Activated B cell treated with CpG ODN at 0.5 μM for 24 hours (primary cell): ENCODE measurements around the gene ATL1. TPM values are rescaled to one million over a fixed set of nuclear protein-coding genes. Genes with fewer than 3 reads are reported as not detected.
"Not testable (repeated sequence)": the region's sequence is repeated elsewhere in the genome, so short reads cannot be mapped to it uniquely, and the experiment has no call there.

Source experiments
- ATAC-seq: fragments of 200-7000 bp; cut with Tn5 transposase; one replicate; pipeline ENCODE4 v1.10.0; 2021; ENCODE audit warnings: low read depth, mild to moderate bottlenecking, moderate library complexity
- CTCF ChIA-PET: fragments of 350-600 bp; sonication (Branson Sonifier 250); formaldehyde crosslinking; loops from one replicate; lab custom pipeline; 2021; ENCODE audit warnings: antibody characterized with exemption; lab: Charles Lee
- POLR2A ChIA-PET: fragments of 350-600 bp; sonication (Branson Sonifier 250); formaldehyde crosslinking; loops from one replicate; lab custom pipeline; 2021; ENCODE audit warnings: antibody characterized with exemption; lab: Charles Lee
- DNase-seq: peaks from one replicate; pipeline ENCODE4 v3.0.0; 2022
- H3K27ac Mint-ChIP-seq: one replicate; pipeline ENCODE4 v1.8.0; 2020; ENCODE audit warnings: mixed read lengths
- H3K27me3 Mint-ChIP-seq: one replicate; pipeline ENCODE4 v1.8.0; 2021; ENCODE audit warnings: mixed read lengths
- H3K36me3 Mint-ChIP-seq: one replicate; pipeline ENCODE4 v1.8.0; 2021; ENCODE audit warnings: low read depth, mixed read lengths
- H3K4me1 Mint-ChIP-seq: one replicate; pipeline ENCODE4 v1.8.0; 2021; ENCODE audit warnings: mixed read lengths
- H3K4me3 Mint-ChIP-seq: one replicate; pipeline ENCODE4 v1.8.0; 2020; ENCODE audit warnings: mild to moderate bottlenecking, mixed read lengths
- H3K9me3 Mint-ChIP-seq: one replicate; pipeline ENCODE4 v1.8.0; 2020; ENCODE audit warnings: mixed read lengths
- intact Hi-C: fragments of 100-400 bp; cut with micrococcal nuclease; formaldehyde crosslinking; loops from one replicate; pipeline ENCODE4 v1.15.1; 2024
- total RNA-seq: library from RNA; stranded (reverse); gene quantifications from 2 replicates; pipeline ENCODE4 v1.2.3, GENCODE V29; 2022
- TF ChIP-seq, protein P1 (sequence below): fragments of 200-600 bp; IDR thresholded peaks from one replicate; pipeline ENCODE4 v1.8.0; 2022; ENCODE audit warnings: antibody characterized with exemption, mild to moderate bottlenecking

The ATL1 gene
- total RNA-seq, 1 donor from 2014 or later: 0.49 TPM

DNA sequence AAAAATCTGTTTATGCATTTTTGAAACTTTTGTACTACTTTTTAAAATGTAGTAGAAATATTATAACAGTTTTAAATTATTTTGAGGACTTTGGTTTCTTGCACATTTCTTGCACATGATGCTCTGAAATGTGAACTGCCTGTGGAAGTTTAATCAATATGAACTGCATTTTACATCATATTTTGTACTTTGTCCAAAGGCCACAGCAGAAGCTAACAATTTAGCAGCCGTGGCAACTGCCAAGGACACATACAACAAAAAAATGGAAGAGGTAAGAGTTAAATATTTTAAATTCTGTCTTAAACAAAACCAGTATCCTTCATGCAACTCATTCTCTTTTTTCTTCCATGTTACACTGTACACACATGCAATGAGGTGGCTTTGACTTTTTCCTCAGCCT, 63.0 kb downstream of the ATL1 start:
- intact Hi-C loops: no loop called here

DNA sequence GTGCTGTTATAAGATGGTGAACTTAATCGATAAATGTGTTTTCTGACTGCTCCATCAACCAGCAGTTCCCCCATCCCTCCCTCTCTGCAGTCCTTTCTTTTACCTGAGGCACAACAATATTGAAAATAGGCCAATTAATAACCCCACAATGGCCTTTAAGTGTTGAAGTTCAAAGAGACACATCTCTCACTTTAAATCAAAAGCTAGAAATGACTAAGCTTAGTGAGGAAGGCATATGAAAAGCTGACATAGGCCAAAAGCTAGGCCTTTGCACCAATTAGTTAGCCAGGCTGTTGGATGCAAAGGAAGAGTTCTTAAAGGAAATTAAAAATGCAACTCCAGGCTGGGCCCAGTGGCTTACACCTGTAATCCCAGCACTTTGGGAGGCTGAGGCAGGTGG, 64.5 kb downstream of the ATL1 start:
- Mint-ChIP-seq H3K9me3 (no peaks in the 10 kb centered on the region), H3K27me3 (no peaks in the 10 kb centered on the region), H3K27ac (no peak overlapping the region), H3K4me1 (peaks cover 5% of the 10 kb centered on the region), H3K4me3 (no peak overlapping the region), H3K36me3 (peaks cover 21% of the 10 kb centered on the region)
- intact Hi-C loops: no loop called here
- ChIA-PET POLR2A (no interaction called here), CTCF (no interaction called here)
- TF ChIP-seq, protein P1, sequence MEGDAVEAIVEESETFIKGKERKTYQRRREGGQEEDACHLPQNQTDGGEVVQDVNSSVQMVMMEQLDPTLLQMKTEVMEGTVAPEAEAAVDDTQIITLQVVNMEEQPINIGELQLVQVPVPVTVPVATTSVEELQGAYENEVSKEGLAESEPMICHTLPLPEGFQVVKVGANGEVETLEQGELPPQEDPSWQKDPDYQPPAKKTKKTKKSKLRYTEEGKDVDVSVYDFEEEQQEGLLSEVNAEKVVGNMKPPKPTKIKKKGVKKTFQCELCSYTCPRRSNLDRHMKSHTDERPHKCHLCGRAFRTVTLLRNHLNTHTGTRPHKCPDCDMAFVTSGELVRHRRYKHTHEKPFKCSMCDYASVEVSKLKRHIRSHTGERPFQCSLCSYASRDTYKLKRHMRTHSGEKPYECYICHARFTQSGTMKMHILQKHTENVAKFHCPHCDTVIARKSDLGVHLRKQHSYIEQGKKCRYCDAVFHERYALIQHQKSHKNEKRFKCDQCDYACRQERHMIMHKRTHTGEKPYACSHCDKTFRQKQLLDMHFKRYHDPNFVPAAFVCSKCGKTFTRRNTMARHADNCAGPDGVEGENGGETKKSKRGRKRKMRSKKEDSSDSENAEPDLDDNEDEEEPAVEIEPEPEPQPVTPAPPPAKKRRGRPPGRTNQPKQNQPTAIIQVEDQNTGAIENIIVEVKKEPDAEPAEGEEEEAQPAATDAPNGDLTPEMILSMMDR: no peak
- ATAC-seq (no peak), DNase-seq (no peak)

More for the DNA sequence above, 63.0 kb downstream of the ATL1 start:
- no peak for ATAC-seq
- no peak for DNase-seq
- Mint-ChIP-seq H3K27me3 (no peaks in the 10 kb centered on the region), H3K36me3 (peaks cover 18% of the 10 kb centered on the region), H3K27ac (no peak overlapping the region), H3K9me3 (no peaks in the 10 kb centered on the region), H3K4me3 (no peak overlapping the region), H3K4me1 (peaks cover 5% of the 10 kb centered on the region)
- CTCF ChIA-PET: no interaction called here
- POLR2A ChIA-PET: no interaction called here
- TF ChIP-seq, protein P1: no peak

DNA sequence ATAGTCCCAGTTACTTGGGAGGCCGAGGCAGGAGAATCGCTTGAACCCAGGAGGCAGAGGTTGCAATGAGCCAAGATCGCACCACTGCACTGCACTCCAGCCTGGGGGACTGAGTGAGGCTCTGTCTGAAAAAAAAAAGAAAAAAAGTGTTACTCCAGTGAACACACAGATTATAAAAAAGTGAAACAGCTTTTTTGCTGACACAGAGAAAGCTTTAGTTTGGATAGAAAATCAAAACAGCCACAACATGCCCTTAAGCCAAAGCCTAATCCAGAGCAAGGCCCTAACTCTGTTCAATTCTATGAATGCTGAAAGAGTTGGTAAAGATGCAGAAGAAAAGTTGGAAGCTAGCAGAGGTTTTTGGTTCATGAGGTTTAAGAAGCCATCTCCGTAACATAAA, 65.0 kb downstream of the ATL1 start:
- CTCF ChIA-PET: interaction anchor here (1.0 kb wide), 1 partner anchor 89 kb away, joined by 3 read pairs; no protein-coding TSS in a partner anchor
- POLR2A ChIA-PET: not testable (repeated sequence)

DNA sequence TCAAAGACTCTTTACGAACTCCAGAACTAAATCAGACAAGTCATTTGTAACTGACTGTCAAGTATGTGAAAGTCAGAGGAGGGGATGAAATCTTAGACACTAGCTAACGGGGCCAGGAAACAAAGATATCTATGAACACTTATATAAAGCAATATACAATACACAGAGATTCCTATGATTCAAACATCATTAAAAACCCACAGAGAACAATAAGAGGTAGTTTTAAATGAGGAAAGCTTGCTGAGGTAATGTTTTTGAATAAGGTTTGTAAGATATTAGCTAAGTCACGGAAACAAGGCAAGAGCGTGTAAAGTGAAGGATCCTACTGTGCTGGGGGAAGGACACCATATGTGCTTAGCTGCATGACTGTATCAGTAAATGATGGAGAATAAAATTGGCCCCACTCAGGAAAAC, 71.5 kb downstream of the ATL1 start:
- ChIA-PET CTCF (interaction anchor here (1.0 to 1.3 kb wide), 2 partner anchors 14 to 83 kb away, joined by 3 to 6 read pairs; no protein-coding TSS in a partner anchor), POLR2A (no interaction called here)
- peaks cover 51% of the 10 kb centered on the region for H3K36me3 Mint-ChIP-seq
- DNase-seq (no peak), ATAC-seq (no peak)
- H3K27ac Mint-ChIP-seq: no peak overlapping the region
- intact Hi-C loops: no loop called here
- TF ChIP-seq, protein P1: no peak
- H3K4me1 Mint-ChIP-seq: no peaks in the 10 kb centered on the region
- no peak overlapping the region for H3K4me3 Mint-ChIP-seq
- H3K9me3 Mint-ChIP-seq: no peaks in the 10 kb centered on the region
- H3K27me3 Mint-ChIP-seq: no peaks in the 10 kb centered on the region

More for the DNA sequence above, 65.0 kb downstream of the ATL1 start:
- DNase-seq, H3K4me1 Mint-ChIP-seq, H3K4me3 Mint-ChIP-seq, intact Hi-C loops, H3K27me3 Mint-ChIP-seq, H3K27ac Mint-ChIP-seq, H3K9me3 Mint-ChIP-seq, ATAC-seq: not testable (repeated sequence)
- peaks cover 24% of the 10 kb centered on the region for H3K36me3 Mint-ChIP-seq

DNA sequence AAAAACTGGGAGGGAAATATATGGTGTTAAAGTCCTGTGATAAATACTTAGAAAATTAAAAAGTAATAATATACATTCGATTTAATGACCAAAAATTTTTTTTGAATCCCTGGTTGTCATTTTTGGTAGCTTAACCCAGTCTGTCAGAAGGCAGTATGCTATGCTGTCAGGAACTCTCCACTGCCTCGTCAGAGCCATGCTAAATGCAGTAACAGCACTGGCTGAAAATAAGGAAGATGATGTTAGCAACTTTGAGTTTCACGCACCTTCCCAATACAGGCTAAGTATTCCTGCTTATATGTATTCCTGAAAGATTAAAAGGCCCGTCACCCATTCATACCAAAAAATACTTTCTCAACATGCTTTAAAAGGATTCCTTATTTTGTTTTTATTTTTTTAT, 74.0 kb downstream of the ATL1 start:
- POLR2A ChIA-PET: no interaction called here
- Mint-ChIP-seq H3K9me3 (no peaks in the 10 kb centered on the region), H3K27me3 (no peaks in the 10 kb centered on the region), H3K4me1 (no peaks in the 10 kb centered on the region), H3K4me3 (no peak overlapping the region), H3K27ac (no peak overlapping the region), H3K36me3 (peaks cover 59% of the 10 kb centered on the region)
- CTCF ChIA-PET: no interaction called here
- TF ChIP-seq, protein P1: no peak
- no peak for ATAC-seq
- intact Hi-C loops: no loop called here
- no peak for DNase-seq

DNA sequence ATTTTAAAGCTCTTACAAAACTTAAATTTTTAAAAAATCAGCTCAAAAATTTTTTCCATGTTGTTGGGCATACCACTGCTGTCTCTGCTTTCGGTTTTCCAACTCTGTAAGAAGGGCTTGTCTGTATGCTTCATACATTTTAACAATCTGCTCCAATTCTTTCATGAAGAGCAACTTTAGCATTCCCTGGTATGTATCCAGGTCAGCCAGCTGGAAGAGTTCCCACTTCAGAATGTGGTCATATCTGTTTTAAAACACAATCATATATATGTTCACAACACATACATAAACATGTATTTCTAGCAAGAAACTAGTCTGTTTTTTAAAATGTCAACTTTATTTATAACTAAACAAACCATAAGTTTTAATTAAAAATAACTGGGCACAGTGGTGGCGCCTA, 75.2 kb downstream of the ATL1 start:
- ATAC-seq (no peak), DNase-seq (no peak)
- no peaks in the 10 kb centered on the region for H3K9me3 Mint-ChIP-seq
- H3K4me3 Mint-ChIP-seq: no peak overlapping the region
- intact Hi-C loops: no loop called here
- ChIA-PET CTCF (no interaction called here), POLR2A (no interaction called here)
- H3K4me1 Mint-ChIP-seq: no peaks in the 10 kb centered on the region
- H3K27me3 Mint-ChIP-seq: no peaks in the 10 kb centered on the region
- TF ChIP-seq, protein P1: no peak
- no peak overlapping the region for H3K27ac Mint-ChIP-seq
- H3K36me3 Mint-ChIP-seq: peaks cover 67% of the 10 kb centered on the region
